ENCODE data around the gene MSH2. TPM values are rescaled to one million over a fixed set of nuclear protein-coding genes. Genes with fewer than 3 reads are reported as not detected.
"Not testable (repeated sequence)": the region's sequence is repeated elsewhere in the genome, so short reads cannot be mapped to it uniquely, and the experiment has no call there.

Gene MSH2
- total and polyA plus RNA-seq, 2 experiments from 2014 or later: 42.5 to 47.6 TPM

DNA sequence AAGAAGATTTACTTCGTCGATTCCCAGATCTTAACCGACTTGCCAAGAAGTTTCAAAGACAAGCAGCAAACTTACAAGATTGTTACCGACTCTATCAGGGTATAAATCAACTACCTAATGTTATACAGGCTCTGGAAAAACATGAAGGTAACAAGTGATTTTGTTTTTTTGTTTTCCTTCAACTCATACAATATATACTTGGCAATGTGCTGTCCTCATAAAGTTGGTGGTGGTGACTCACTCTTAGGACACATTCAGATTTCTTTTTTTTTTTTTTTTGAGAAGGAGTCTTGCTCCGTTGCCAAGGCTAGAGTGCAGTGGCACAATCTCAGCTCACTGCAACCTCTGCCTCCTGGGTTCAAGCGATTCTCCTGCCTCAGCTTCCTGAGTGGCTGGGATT, 26.8 kb downstream of the MSH2 start:
- TF ChIP-seq CTCF (IDR thresholded peaks at IDR 0.05; ENCODE audit: low read depth, low read length): no peak
- Histone ChIP-seq H3K27ac (no peak overlapping the region), H3K9me3 (ENCODE audit: low read depth) (no peaks in the 10 kb centered on the region), H3K4me3 (no peak overlapping the region), H3K36me3 (peaks cover 15% of the 10 kb centered on the region), H3K27me3 (no peaks in the 10 kb centered on the region), H3K4me1 (ENCODE audit: low read depth) (no peaks in the 10 kb centered on the region)
- DNase-seq (ENCODE audit: low read depth in 1 of 2, low spot score in 1 of 2): peak in 1 of 2 donors; percentile 64

GRCh38 chr2:47433006-47433405, 30.1 kb downstream of the MSH2 start:
- H3K4me3 ChIP-seq; DNase-seq (ENCODE audit: low read depth in 1 of 2, low spot score in 1 of 2); H3K27ac ChIP-seq; H3K9me3 ChIP-seq (ENCODE audit: low read depth); H3K27me3 ChIP-seq; H3K4me1 ChIP-seq (ENCODE audit: low read depth): not testable (repeated sequence)
- peaks cover 15% of the 10 kb centered on the region for H3K36me3 ChIP-seq

- H3K9me3 ChIP-seq (ENCODE audit: low read depth); H3K4me1 ChIP-seq (ENCODE audit: low read depth): not testable (repeated sequence)
- H3K36me3 ChIP-seq: peaks cover 15% of the 10 kb centered on the region
These were observed 30.5 kb downstream of the MSH2 start for GRCh38 chr2:47433445-47433844.

DNA sequence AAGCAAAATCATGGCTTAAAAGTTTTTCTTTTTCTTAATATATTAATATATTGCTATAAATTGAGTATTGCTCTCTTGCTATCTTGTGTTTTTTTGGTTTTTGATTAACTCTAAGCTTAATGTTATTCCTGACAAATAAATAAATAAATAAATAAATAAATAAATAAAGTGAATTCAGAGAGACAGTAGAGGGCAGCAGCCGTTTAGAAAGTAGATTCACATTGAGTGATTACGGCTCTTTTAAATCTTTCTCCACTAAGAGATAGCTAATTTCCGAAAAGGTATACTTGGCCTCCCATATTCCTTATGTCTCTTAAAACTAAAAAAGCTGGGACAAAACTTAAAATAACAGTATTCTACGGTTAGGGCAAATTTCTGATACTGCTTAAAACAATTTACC, 34.3 kb downstream of the MSH2 start:
- peaks cover 4% of the 10 kb centered on the region for H3K36me3 ChIP-seq
- DNase-seq (ENCODE audit: low read depth in 1 of 2, low spot score in 1 of 2): peak; percentile 50 to 65
- H3K27ac ChIP-seq: no peak overlapping the region
- no peaks in the 10 kb centered on the region for H3K9me3 ChIP-seq (ENCODE audit: low read depth)
- H3K4me3 ChIP-seq: no peak overlapping the region
- H3K27me3 ChIP-seq: no peaks in the 10 kb centered on the region
- TF ChIP-seq CTCF (IDR thresholded peaks at IDR 0.05; ENCODE audit: low read depth, low read length): peak; percentile 36
- no peaks in the 10 kb centered on the region for H3K4me1 ChIP-seq (ENCODE audit: low read depth)

More at GRCh38 chr2:47433445-47433844, 30.5 kb downstream of the MSH2 start:
- not testable (repeated sequence) for H3K4me3 ChIP-seq; DNase-seq (ENCODE audit: low read depth in 1 of 2, low spot score in 1 of 2); H3K27me3 ChIP-seq; H3K27ac ChIP-seq

GRCh38 chr2:47438106-47438505, 35.1 kb downstream of the MSH2 start:
- H3K4me3 ChIP-seq: no peak overlapping the region
- TF ChIP-seq CTCF (IDR thresholded peaks at IDR 0.05; ENCODE audit: low read depth, low read length): no peak
- no peak for DNase-seq (ENCODE audit: low read depth in 1 of 2, low spot score in 1 of 2)
- no peaks in the 10 kb centered on the region for H3K27me3 ChIP-seq
- no peak overlapping the region for H3K27ac ChIP-seq
- no peaks in the 10 kb centered on the region for H3K9me3 ChIP-seq (ENCODE audit: low read depth)
- no peaks in the 10 kb centered on the region for H3K4me1 ChIP-seq (ENCODE audit: low read depth)
- peaks cover 4% of the 10 kb centered on the region for H3K36me3 ChIP-seq

DNA sequence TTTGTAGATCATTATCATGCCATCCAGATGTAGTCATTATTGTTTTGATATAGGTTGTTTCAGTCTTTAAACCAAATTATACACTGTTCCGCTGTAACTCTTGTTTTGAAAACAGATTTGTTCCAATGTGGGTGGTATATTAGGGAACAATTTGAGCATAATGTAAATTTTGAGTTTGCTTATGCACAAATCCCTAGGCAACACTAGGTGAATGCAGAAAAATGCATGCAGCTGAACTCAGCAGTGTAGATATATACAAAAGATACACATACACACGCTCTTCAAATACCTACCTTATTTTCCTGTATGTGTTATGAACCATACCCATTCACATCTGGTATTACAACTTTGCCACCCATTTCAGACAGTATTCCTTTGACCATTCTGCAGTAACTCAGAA, 35.8 kb downstream of the MSH2 start:
- Histone ChIP-seq H3K36me3 (peaks cover 4% of the 10 kb centered on the region), H3K4me3 (no peak overlapping the region), H3K4me1 (ENCODE audit: low read depth) (no peaks in the 10 kb centered on the region), H3K9me3 (ENCODE audit: low read depth) (no peaks in the 10 kb centered on the region), H3K27ac (no peak overlapping the region), H3K27me3 (no peaks in the 10 kb centered on the region)
- no peak for TF ChIP-seq CTCF (IDR thresholded peaks at IDR 0.05; ENCODE audit: low read depth, low read length)
- DNase-seq (ENCODE audit: low read depth in 1 of 2, low spot score in 1 of 2): no peak

DNA sequence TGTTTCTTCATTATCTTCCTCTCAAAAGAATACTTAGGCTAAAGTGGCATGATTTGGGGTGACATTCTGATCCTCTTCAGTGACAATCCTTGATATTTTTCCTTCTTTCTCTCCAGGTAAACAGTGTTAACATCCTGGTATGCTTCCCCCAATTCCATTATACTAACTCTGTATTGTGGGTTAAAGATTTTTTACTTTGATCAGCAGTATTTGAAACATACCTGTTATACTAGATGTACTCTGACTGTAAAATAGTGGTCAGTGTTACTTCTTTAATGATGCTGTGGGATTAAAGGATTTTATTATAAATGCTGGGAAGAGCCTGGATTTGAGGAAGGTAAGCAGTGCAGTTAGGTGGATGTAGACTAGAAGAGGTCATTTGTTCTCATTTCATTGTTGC, 48.8 kb downstream of the MSH2 start:
- no peak for TF ChIP-seq CTCF (IDR thresholded peaks at IDR 0.05; ENCODE audit: low read depth, low read length)
- Histone ChIP-seq H3K4me3 (no peak overlapping the region), H3K4me1 (ENCODE audit: low read depth) (peaks cover 7% of the 10 kb centered on the region), H3K27me3 (no peaks in the 10 kb centered on the region), H3K9me3 (ENCODE audit: low read depth) (no peaks in the 10 kb centered on the region), H3K27ac (no peak overlapping the region), H3K36me3 (peaks cover 3% of the 10 kb centered on the region)
- no peak for DNase-seq (ENCODE audit: low read depth in 1 of 2, low spot score in 1 of 2)
